CD14-positive monocyte (primary cell): ENCODE results near the gene EPHB4. TPM values are rescaled to one million over a fixed set of nuclear protein-coding genes. Genes with fewer than 3 reads are reported as not detected.

Source experiments
- DNase-seq, 3 donors: peaks; one replicate each; pipeline ENCODE4 v3.0.0-alpha.2; 2011 to 2022
- H2AFZ ChIP-seq: 2 replicates; pipeline ENCODE4 v1.6.0; 2012; ENCODE audit warnings: mild to moderate bottlenecking, low read depth, low read length, inconsistent platforms; ENCODE audit not compliant: insufficient read depth, poor library complexity, severe bottlenecking
- H3K27ac ChIP-seq, 2 donors: 1 replicate in 1 of 2; 2 replicates in 1 of 2; pipeline ENCODE4 v1.5.1; 2012 to 2013; ENCODE audit warnings: low read length in 2 of 2, control low read depth in 1 of 2, inconsistent platforms in 1 of 2, low read depth in 1 of 2, mild to moderate bottlenecking in 1 of 2
- H3K27me3 ChIP-seq, 2 donors: one replicate each; pipeline versions ENCODE4 v1.6.0 to v1.6.1; 2011 to 2013; ENCODE audit warnings: low read length in 2 of 2; ENCODE audit not compliant: control insufficient read depth in 2 of 2, insufficient read depth in 2 of 2
- H3K36me3 ChIP-seq, 2 donors: replicated peaks in 1 of 2; 1 replicate in 1 of 2; 2 replicates in 1 of 2; pipeline versions ENCODE4 v1.5.1 to v1.6.1; 2012 to 2013; ENCODE audit warnings: low read length in 2 of 2, control low read depth in 1 of 2, inconsistent platforms in 1 of 2, mild to moderate bottlenecking in 1 of 2; ENCODE audit not compliant: insufficient read depth in 2 of 2, control insufficient read depth in 1 of 2
- H3K4me1 ChIP-seq, 2 donors: 1 replicate in 1 of 2; 2 replicates in 1 of 2; pipeline versions ENCODE4 v1.5.1 to v1.6.1; 2012 to 2013; ENCODE audit warnings: low read length in 2 of 2, control low read depth in 1 of 2, inconsistent platforms in 1 of 2, mild to moderate bottlenecking in 1 of 2, moderate library complexity in 1 of 2; ENCODE audit not compliant: insufficient read depth in 2 of 2, control insufficient read depth in 1 of 2
- H3K4me2 ChIP-seq: replicated peaks from 2 replicates; pipeline ENCODE3; 2012; ENCODE audit warnings: low read length, moderate library complexity, mild to moderate bottlenecking; ENCODE audit not compliant: poor library complexity, severe bottlenecking; ENCODE audit errors: extremely low read depth
- H3K4me3 ChIP-seq, 3 experiments: fragments of 200-600 bp in 1 of 3; sonication (generic) in 1 of 3; replicated peaks in 1 of 3; 1 replicate in 2 of 3; 2 replicates in 1 of 3; pipeline ENCODE4 v1.5.1; 2011 to 2013; ENCODE audit warnings: low read length in 3 of 3, mild to moderate bottlenecking in 3 of 3, control low read depth in 2 of 3, low read depth in 2 of 3, inconsistent platforms in 1 of 3, moderate library complexity in 1 of 3
- H3K79me2 ChIP-seq: 2 replicates; pipeline ENCODE4 v1.6.0; 2012; ENCODE audit warnings: mild to moderate bottlenecking, control low read depth, inconsistent platforms, low read length, moderate library complexity; ENCODE audit not compliant: insufficient read depth
- H3K9ac ChIP-seq: 2 replicates; pipeline ENCODE4 v1.6.0; 2017; ENCODE audit warnings: low read length, mild to moderate bottlenecking; ENCODE audit not compliant: insufficient read depth, poor library complexity, severe bottlenecking
- H3K9me3 ChIP-seq, 2 donors: replicated peaks in 1 of 2; 1 replicate in 1 of 2; 2 replicates in 1 of 2; pipeline versions ENCODE4 v1.5.1 to v1.6.1; 2012 to 2013; ENCODE audit warnings: low read length in 2 of 2, control low read depth in 1 of 2; ENCODE audit not compliant: control insufficient read depth in 1 of 2, insufficient read depth in 1 of 2
- H4K20me1 ChIP-seq: 2 replicates; pipeline ENCODE4 v1.6.0; 2012; ENCODE audit warnings: mild to moderate bottlenecking, low read length, control low read depth, moderate library complexity; ENCODE audit not compliant: insufficient read depth
- H3K27ac Mint-ChIP-seq, 7 donors: one replicate each; pipeline ENCODE4 v1.8.0; 2020; ENCODE audit warnings: mild to moderate bottlenecking in 7 of 7, mixed read lengths in 7 of 7, moderate library complexity in 6 of 7, inconsistent platforms in 2 of 7
- H3K27me3 Mint-ChIP-seq, 3 donors: one replicate each; pipeline ENCODE4 v1.8.0; 2021 to 2022; ENCODE audit warnings: low read depth in 3 of 3, mild to moderate bottlenecking in 3 of 3, mixed read lengths in 3 of 3, moderate library complexity in 3 of 3, inconsistent platforms in 1 of 3
- H3K36me3 Mint-ChIP-seq, 2 donors: one replicate each; pipeline ENCODE4 v1.8.0; 2020; ENCODE audit warnings: mixed read lengths in 2 of 2, inconsistent platforms in 1 of 2, mild to moderate bottlenecking in 1 of 2
- H3K4me1 Mint-ChIP-seq: one replicate; pipeline ENCODE4 v1.8.0; 2020; ENCODE audit warnings: mild to moderate bottlenecking, mixed read lengths
- H3K4me3 Mint-ChIP-seq, 2 donors: one replicate each; pipeline ENCODE4 v1.8.0; 2020; ENCODE audit warnings: mild to moderate bottlenecking in 2 of 2, mixed read lengths in 2 of 2, moderate library complexity in 1 of 2
- H3K9me3 Mint-ChIP-seq, 7 donors: one replicate each; pipeline ENCODE4 v1.8.0; 2020 to 2022; ENCODE audit warnings: mixed read lengths in 7 of 7, mild to moderate bottlenecking in 6 of 7, moderate library complexity in 6 of 7, inconsistent platforms in 2 of 7
- WGBS: methylation state at CpG from one replicate; pipeline ENCODE4 v1.1.5; 2013; ENCODE audit warnings: missing lambda C conversion rate; ENCODE audit not compliant: insufficient coverage; 5-methylcytosine and 5-hydroxymethylcytosine counted together
- intact Hi-C, 2 donors: fragments of 100-400 bp; cut with micrococcal nuclease; formaldehyde crosslinking; loops; one replicate each; pipeline versions ENCODE4 v1.15.0 to v1.15.1; 2023
- polyA plus RNA-seq, 3 donors: library from polyadenylated mRNA; depleted of rRNA in 1 of 3; unstranded in 2 of 3; stranded (reverse) in 1 of 3; fragments of 300-500 nt in 2 of 3; fragments of >200 nt in 1 of 3; fragmentation: Illumina TruSeq in 2 of 3; gene quantifications; 1 replicate in 2 of 3; 2 replicates in 1 of 3; pipeline ENCODE4 v1.2.3, GENCODE V29; 2012 to 2021
- TF ChIP-seq, protein P1 (sequence below): fragments of 200-600 bp; IDR thresholded peaks from one replicate; pipeline ENCODE4 v1.8.0; 2022; ENCODE audit warnings: antibody characterized with exemption, mild to moderate bottlenecking

Gene EPHB4
- polyA plus RNA-seq, 3 donors, result 5.0 to 6.5 (median 5.7) TPM

DNA sequence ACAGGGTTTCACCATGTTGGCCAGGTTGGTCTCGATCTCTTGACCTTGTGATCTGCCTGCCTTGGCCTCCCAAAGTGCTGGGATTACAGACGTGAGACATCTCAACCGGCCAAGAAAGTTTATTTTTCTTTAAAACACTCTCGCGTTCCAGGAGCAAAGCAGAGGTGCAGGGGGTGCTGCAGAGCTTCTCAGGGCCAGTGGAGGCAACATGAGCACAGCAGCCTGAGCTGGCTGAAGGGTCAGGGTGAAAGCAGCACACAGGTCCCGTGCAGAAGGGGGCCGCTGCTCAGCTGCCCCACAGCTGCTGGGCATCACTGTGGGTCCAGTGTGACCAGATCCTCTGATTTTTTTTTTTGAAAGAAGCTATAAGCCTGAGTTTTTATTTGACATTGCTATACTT lies 46.1 kb downstream of the EPHB4 start:
- Mint-ChIP-seq H3K27me3 (peaks cover 10 to 17% (median 12%) of the 10 kb centered on the region in 3 donors), H3K27ac (no peak overlapping the region), H3K4me3 (no peak overlapping the region), H3K4me1 (peaks cover 6% of the 10 kb centered on the region), H3K36me3 (no peaks in the 10 kb centered on the region), H3K9me3 (peaks cover 0 to 8% (median 4%) of the 10 kb centered on the region in 7 donors)
- DNase-seq, result no peak
- no peak overlapping the region for H2AFZ ChIP-seq
- H4K20me1 ChIP-seq, result no peaks in the 10 kb centered on the region
- TF ChIP-seq, protein P1, sequence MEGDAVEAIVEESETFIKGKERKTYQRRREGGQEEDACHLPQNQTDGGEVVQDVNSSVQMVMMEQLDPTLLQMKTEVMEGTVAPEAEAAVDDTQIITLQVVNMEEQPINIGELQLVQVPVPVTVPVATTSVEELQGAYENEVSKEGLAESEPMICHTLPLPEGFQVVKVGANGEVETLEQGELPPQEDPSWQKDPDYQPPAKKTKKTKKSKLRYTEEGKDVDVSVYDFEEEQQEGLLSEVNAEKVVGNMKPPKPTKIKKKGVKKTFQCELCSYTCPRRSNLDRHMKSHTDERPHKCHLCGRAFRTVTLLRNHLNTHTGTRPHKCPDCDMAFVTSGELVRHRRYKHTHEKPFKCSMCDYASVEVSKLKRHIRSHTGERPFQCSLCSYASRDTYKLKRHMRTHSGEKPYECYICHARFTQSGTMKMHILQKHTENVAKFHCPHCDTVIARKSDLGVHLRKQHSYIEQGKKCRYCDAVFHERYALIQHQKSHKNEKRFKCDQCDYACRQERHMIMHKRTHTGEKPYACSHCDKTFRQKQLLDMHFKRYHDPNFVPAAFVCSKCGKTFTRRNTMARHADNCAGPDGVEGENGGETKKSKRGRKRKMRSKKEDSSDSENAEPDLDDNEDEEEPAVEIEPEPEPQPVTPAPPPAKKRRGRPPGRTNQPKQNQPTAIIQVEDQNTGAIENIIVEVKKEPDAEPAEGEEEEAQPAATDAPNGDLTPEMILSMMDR, result no peak
- no peaks in the 10 kb centered on the region for H3K36me3 ChIP-seq
- no peaks in the 10 kb centered on the region for H3K27me3 ChIP-seq
- H3K4me2 ChIP-seq, result no peak overlapping the region
- H3K9ac ChIP-seq, result no peak overlapping the region
- H3K4me1 ChIP-seq, result peaks cover 0 to 4% of the 10 kb centered on the region in 2 donors
- no peaks in the 10 kb centered on the region for H3K9me3 ChIP-seq
- no peak overlapping the region for H3K4me3 ChIP-seq
- no peak overlapping the region for H3K27ac ChIP-seq
- intact Hi-C loops, result no loop called here
- H3K79me2 ChIP-seq, result no peaks in the 10 kb centered on the region
- WGBS, result 70% methylated on average over 6 of the region's 7 CpGs

DNA sequence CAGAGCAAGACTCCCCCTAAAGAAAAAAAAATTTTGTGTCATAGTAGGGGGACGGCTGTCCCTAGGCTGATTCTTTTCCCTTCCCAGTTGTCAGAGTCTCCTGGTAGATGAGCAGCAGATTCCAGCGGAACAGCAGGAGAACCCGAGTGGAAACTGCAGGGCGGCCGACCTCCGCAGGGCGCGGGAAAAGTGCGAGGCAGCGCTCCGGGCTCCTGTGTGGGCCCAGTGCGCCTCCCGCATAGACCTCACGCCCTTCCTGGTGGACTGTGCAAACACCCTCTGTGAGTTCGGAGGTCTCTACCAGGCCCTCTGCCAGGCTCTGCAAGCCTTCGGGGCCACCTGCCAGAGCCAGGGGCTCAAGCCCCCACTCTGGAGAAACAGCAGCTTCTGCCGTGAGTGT lies 48.0 kb downstream of the EPHB4 start:
- no peak overlapping the region for H3K27ac Mint-ChIP-seq
- H3K27ac ChIP-seq, result no peak overlapping the region

More for the DNA sequence above, 48.0 kb downstream of the EPHB4 start:
- Histone ChIP-seq H3K4me3 (no peak overlapping the region), H2AFZ (no peak overlapping the region), H3K9me3 (no peaks in the 10 kb centered on the region), H3K4me2 (no peak overlapping the region), H3K79me2 (no peaks in the 10 kb centered on the region), H3K9ac (no peak overlapping the region), H3K36me3 (no peaks in the 10 kb centered on the region), H3K4me1 (no peaks in the 10 kb centered on the region), H3K27me3 (no peaks in the 10 kb centered on the region), H4K20me1 (no peaks in the 10 kb centered on the region)
- H3K27me3 Mint-ChIP-seq, result peaks cover 7 to 21% (median 8%) of the 10 kb centered on the region in 3 donors
- no peak overlapping the region for H3K4me3 Mint-ChIP-seq
- H3K4me1 Mint-ChIP-seq, result no peaks in the 10 kb centered on the region
- no peak for DNase-seq
- TF ChIP-seq, protein P1, result no peak
- no peaks in the 10 kb centered on the region for H3K36me3 Mint-ChIP-seq
- intact Hi-C loops, result no loop called here
- WGBS, result 92% methylated on average over 17 of the region's 17 CpGs
- H3K9me3 Mint-ChIP-seq, result peaks cover 0 to 6% (median 4%) of the 10 kb centered on the region in 7 donors
